ENCODE measurements around the gene PGP.

Gene PGP

DNA sequence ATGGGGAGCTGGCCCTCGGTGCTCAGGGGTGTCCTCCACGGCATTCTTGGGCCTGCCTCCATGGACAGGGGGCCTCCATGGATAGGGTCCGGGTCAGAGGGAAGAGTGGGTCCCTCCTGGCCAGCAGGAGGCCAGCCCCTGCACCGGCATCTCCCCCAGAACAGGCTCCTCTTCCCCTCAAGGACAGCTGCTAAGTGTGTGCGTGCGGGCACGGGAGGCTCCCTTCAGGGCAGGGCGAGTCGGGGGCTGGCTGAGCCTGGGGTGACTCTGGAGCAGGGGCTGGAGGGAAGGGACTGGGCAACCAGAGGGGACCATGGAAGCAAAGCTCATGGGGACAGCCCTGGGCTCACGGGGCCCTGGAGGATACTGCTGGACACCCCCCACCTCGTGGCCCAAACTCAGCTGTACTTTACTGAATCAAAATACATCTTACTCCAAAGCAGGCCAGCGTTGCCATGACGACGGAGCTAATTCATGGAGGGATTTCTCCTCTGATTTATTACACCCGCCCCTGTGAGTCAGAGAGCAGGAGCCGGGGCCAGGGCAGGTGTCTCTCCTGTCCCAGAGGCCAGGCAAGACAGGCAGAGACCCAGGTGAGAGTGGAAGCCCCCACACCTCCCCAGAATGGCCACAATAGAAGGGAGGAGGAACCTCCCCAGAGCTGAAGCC, 20.3 kb downstream of the PGP start:
- no peak overlapping the region for H3K4me3 ChIP-seq (ENCODE audit: low read depth, low read length, poor library complexity, severe bottlenecking)
- H3K27ac ChIP-seq (ENCODE audit: low read depth, low read length, poor library complexity, severe bottlenecking) = no peak overlapping the region
- H3K9me2 ChIP-seq (ENCODE audit: low read depth, low read length) = no peaks in the 10 kb centered on the region
- H3K4me1 ChIP-seq (ENCODE audit: insufficient read depth, low read length, severe bottlenecking) = peaks cover 3% of the 10 kb centered on the region
- H3K36me3 ChIP-seq (ENCODE audit: insufficient read depth, low read length) = no peaks in the 10 kb centered on the region
- H2AFZ ChIP-seq (ENCODE audit: low read length) = no peak overlapping the region
- no peaks in the 10 kb centered on the region for H3F3A ChIP-seq (ENCODE audit: insufficient read depth, low read length)
- no peak overlapping the region for H3K4me2 ChIP-seq (ENCODE audit: low read length)
- no peaks in the 10 kb centered on the region for H4K20me1 ChIP-seq (ENCODE audit: insufficient read depth, low read length)
- no peaks in the 10 kb centered on the region for H3K79me2 ChIP-seq (ENCODE audit: insufficient read depth, low read length)
- peaks cover 18% of the 10 kb centered on the region; the same call in 1 of the 2 replicates for H3K27me3 ChIP-seq (ENCODE audit: insufficient read depth, low read length)
- no peak overlapping the region for H3K9ac ChIP-seq (ENCODE audit: low read length)
- TF ChIP-seq EZH2 (IDR thresholded peaks at IDR 0.05; ENCODE audit: borderline replicate concordance, low read length) = no peak
- TF ChIP-seq, protein P1, sequence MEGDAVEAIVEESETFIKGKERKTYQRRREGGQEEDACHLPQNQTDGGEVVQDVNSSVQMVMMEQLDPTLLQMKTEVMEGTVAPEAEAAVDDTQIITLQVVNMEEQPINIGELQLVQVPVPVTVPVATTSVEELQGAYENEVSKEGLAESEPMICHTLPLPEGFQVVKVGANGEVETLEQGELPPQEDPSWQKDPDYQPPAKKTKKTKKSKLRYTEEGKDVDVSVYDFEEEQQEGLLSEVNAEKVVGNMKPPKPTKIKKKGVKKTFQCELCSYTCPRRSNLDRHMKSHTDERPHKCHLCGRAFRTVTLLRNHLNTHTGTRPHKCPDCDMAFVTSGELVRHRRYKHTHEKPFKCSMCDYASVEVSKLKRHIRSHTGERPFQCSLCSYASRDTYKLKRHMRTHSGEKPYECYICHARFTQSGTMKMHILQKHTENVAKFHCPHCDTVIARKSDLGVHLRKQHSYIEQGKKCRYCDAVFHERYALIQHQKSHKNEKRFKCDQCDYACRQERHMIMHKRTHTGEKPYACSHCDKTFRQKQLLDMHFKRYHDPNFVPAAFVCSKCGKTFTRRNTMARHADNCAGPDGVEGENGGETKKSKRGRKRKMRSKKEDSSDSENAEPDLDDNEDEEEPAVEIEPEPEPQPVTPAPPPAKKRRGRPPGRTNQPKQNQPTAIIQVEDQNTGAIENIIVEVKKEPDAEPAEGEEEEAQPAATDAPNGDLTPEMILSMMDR (IDR thresholded peaks at IDR 0.05; ENCODE audit: low read length) = no peak
- no peaks in the 10 kb centered on the region for H3K9me3 ChIP-seq (ENCODE audit: low read length)

- no peak overlapping the region for H3K27ac ChIP-seq (ENCODE audit: low read depth, low read length, poor library complexity, severe bottlenecking)
- peaks cover 3% of the 10 kb centered on the region for H3K4me1 ChIP-seq (ENCODE audit: insufficient read depth, low read length, severe bottlenecking)
- H3K9me3 ChIP-seq (ENCODE audit: low read length) = no peaks in the 10 kb centered on the region
- no peak overlapping the region for H3K4me3 ChIP-seq (ENCODE audit: low read depth, low read length, poor library complexity, severe bottlenecking)
- no peak overlapping the region for H2AFZ ChIP-seq (ENCODE audit: low read length)
- H3K79me2 ChIP-seq (ENCODE audit: insufficient read depth, low read length) = no peaks in the 10 kb centered on the region
- H3F3A ChIP-seq (ENCODE audit: insufficient read depth, low read length) = no peaks in the 10 kb centered on the region
- H3K36me3 ChIP-seq (ENCODE audit: insufficient read depth, low read length) = no peaks in the 10 kb centered on the region
- peaks cover 27% of the 10 kb centered on the region; the same call in 1 of the 2 replicates for H3K27me3 ChIP-seq (ENCODE audit: insufficient read depth, low read length)
- TF ChIP-seq EZH2 (IDR thresholded peaks at IDR 0.05; ENCODE audit: borderline replicate concordance, low read length) = no peak
- TF ChIP-seq, protein P1 (IDR thresholded peaks at IDR 0.05; ENCODE audit: low read length) = no peak
- H3K9ac ChIP-seq (ENCODE audit: low read length) = no peak overlapping the region
- H3K9me2 ChIP-seq (ENCODE audit: low read depth, low read length) = no peaks in the 10 kb centered on the region
- no peak overlapping the region for H3K4me2 ChIP-seq (ENCODE audit: low read length)
- no peaks in the 10 kb centered on the region for H4K20me1 ChIP-seq (ENCODE audit: insufficient read depth, low read length)
Observed at GRCh38 chr16:2191446-2191706, 23.3 kb downstream of the PGP start.

DNA sequence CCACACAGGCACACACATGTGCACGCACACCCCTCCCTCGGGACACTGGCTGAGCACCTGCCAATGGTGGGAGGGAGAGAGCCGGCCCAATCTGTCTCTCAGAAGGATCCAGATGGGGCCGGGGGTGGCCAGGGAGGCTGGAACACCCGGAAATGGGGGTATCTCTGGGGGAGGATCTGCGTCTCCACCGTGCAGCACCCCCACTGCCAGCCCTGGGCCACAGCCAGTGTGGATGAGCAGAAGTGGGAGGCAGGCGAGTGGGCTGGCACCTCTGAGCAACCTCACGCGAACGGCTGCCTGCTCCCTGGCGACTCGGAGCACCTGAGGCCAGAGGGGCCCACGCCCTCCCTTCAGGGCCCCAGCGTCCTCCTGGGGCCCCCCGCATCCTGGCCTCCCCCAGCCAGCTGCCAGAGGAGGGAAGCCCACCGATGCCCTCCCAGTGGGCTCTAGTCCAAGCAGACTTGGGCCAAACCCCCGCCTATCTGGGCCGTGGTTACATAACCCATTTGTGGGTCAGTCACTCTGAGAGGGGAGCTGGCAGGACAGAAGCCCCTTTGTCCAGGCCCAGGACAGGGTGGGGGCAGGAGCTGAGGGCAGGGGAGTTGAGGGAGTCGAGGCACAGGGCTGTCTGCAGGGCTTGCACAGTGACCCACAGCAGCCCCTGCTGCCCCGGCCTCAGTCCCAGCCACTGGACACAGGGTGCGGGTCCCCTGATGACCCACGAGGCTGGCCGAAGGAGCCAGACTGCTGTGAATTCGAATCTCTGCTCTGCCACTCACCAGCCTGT, 23.8 kb downstream of the PGP start:
- no peak overlapping the region for H2AFZ ChIP-seq (ENCODE audit: low read length)
- H3K9me3 ChIP-seq (ENCODE audit: low read length) = no peaks in the 10 kb centered on the region
- H4K20me1 ChIP-seq (ENCODE audit: insufficient read depth, low read length) = no peaks in the 10 kb centered on the region
- H3F3A ChIP-seq (ENCODE audit: insufficient read depth, low read length) = no peaks in the 10 kb centered on the region
- no peak overlapping the region for H3K4me2 ChIP-seq (ENCODE audit: low read length)
- no peaks in the 10 kb centered on the region for H3K79me2 ChIP-seq (ENCODE audit: insufficient read depth, low read length)
- no peak for TF ChIP-seq EZH2 (IDR thresholded peaks at IDR 0.05; ENCODE audit: borderline replicate concordance, low read length)
- no peak overlapping the region for H3K27ac ChIP-seq (ENCODE audit: low read depth, low read length, poor library complexity, severe bottlenecking)
- no peak overlapping the region for H3K9ac ChIP-seq (ENCODE audit: low read length)
- H3K4me1 ChIP-seq (ENCODE audit: insufficient read depth, low read length, severe bottlenecking) = peaks cover 1% of the 10 kb centered on the region
- no peak overlapping the region for H3K4me3 ChIP-seq (ENCODE audit: low read depth, low read length, poor library complexity, severe bottlenecking)
- no peaks in the 10 kb centered on the region for H3K36me3 ChIP-seq (ENCODE audit: insufficient read depth, low read length)
- peaks cover 28% of the 10 kb centered on the region; the same call in 1 of the 2 replicates for H3K27me3 ChIP-seq (ENCODE audit: insufficient read depth, low read length)
- H3K9me2 ChIP-seq (ENCODE audit: low read depth, low read length) = no peaks in the 10 kb centered on the region
